DMS79 treated with DMSO at 0.1 percent for 48 hours (cell line): ENCODE measurements around the gene CDK5RAP1.
A peak's percentile ranks its signal among the peaks of the same experiment; 100 is the strongest.
"Not testable (repeated sequence)": the region's sequence is repeated elsewhere in the genome, so short reads cannot be mapped to it uniquely, and the experiment has no call there.

ENCODE experiments used
- DNase-seq: peaks from one replicate; lab custom pipeline; 2025; lab: John Stamatoyannopoulos, UW

The CDK5RAP1 gene, protein sequence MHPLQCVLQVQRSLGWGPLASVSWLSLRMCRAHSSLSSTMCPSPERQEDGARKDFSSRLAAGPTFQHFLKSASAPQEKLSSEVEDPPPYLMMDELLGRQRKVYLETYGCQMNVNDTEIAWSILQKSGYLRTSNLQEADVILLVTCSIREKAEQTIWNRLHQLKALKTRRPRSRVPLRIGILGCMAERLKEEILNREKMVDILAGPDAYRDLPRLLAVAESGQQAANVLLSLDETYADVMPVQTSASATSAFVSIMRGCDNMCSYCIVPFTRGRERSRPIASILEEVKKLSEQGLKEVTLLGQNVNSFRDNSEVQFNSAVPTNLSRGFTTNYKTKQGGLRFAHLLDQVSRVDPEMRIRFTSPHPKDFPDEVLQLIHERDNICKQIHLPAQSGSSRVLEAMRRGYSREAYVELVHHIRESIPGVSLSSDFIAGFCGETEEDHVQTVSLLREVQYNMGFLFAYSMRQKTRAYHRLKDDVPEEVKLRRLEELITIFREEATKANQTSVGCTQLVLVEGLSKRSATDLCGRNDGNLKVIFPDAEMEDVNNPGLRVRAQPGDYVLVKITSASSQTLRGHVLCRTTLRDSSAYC

DNA sequence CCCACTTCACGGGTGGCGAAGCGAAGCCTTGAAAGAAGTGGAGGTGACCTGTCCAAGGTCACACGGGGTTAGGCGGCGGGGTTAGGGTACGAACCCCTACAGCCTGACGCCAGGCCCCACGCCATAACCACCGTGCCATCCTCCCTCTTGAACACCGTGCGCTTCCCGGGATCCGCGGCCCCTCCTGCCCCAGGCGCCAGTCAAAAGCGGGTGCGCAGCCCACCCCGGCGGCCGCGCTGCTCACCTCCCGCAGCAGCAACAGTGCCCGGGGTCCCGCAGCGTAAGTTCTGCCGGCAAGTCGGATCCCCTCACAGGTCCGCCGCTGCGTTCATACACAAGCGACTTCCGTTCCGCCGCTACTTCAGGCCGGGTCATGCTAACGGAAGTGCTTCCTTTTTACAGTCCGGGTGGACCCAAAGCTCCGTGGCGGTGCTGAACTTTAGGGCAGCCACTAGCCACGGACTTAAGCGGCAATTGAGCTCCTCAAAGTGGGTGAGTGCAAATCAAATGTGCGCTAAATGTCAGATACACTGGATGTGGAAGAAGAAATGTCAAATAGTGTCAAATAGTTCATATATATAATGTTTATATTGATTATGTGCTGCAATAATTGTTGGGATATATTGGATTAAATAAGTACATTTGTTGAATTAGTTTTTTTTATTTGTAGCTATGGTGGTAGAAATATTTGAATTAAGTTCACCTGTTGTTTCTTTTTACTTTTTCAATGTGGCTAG, at the start of gene CDK5RAP1:
Gene CDK5RAP1 (minus strand): TSS at position 336 of the 737 bp plus-strand sequence. CDS start 4,455 bp downstream, outside the sequence.
- peak; percentile 73 for DNase-seq

DNA sequence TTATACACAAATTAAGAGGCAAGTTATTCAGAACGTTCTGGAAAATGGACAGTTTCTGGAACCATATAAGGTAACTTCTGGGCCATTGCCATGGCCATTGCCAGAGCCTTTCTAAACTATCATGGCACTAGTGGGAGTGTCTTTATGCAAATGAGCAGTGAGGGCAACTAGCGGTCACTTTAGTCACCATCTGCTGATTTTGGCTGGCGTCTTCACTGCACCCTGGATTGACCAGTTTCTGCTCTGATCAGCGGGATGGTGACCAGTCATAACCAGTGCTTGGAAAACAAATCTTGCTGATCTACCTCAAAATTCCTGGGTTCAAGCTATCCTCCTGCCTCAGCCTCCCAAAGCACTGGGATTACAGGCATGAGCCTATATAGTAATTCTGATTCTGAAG, 49.5 kb upstream of the CDK5RAP1 start:
- DNase-seq = no peak

DNA sequence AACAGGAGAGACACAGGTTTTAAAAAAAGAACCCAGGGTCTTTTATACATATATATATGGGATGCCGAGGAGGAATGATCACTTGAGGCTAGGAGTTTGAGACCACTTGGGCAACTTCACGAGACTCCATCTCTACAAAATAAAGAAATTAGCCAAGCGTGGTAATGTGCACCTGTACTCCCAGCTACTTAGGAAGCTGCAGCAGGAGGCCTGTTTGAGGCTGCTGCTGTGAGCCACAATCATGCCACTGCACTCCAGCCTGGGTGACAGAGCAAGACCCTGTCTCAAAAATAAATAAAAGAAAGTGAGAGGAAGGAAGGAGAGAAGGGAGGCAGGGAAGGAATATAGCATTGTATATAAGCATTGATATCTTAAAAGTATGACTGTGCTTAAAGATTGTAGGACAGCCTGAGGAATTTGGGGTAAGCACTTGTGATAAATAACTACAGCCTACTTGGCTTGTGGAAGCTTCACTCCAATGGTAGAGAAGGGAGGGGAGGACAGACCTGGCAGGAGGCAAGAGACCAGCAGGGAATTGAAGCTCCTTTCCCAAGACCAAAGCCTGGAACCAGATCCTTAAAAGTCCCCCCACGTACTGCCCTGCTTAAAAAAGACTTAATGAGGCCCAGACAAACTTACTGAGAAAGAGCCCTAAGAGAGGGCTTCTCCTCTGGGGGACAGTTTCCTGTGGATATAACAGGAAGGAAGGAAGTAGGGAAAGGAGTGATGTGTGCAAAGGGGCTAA, 44.7 kb upstream of the CDK5RAP1 start:
- peak; percentile 49 for DNase-seq

DNA sequence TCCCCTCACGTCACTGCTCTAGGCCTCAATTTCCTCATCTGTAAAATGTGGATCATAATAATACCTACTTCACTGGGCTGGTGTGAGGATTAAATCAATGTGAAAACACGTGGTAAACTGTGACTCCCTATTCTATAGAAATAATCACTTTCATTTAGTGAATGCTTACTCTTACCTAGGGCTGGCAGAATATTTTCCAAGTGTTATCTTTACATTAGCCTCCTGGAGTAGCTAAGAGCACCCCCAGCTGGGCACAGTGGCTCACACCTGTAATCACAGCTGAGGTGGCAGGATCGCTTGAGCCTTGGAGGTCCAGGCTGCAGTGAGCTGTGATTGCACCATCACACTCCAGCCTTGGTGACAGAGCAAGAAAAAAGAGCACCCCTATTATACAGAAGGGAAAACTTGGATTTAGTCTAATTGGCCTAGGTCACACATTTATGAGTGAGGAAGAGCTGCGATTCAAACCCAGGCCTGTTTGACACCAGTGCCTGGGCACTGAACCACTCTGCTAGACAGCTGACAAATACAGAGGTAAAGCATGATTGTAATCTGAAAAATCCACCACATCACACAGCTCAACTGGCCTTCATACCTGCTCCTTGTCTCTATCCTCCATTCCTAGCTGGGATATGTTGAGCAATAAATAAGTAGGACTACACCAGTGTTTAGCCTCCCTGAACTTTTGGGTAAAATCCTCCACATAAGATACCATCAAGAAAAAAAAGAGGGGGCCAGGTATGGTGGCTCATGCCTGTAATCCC, 43.7 kb upstream of the CDK5RAP1 start:
- DNase-seq = no peak

DNA sequence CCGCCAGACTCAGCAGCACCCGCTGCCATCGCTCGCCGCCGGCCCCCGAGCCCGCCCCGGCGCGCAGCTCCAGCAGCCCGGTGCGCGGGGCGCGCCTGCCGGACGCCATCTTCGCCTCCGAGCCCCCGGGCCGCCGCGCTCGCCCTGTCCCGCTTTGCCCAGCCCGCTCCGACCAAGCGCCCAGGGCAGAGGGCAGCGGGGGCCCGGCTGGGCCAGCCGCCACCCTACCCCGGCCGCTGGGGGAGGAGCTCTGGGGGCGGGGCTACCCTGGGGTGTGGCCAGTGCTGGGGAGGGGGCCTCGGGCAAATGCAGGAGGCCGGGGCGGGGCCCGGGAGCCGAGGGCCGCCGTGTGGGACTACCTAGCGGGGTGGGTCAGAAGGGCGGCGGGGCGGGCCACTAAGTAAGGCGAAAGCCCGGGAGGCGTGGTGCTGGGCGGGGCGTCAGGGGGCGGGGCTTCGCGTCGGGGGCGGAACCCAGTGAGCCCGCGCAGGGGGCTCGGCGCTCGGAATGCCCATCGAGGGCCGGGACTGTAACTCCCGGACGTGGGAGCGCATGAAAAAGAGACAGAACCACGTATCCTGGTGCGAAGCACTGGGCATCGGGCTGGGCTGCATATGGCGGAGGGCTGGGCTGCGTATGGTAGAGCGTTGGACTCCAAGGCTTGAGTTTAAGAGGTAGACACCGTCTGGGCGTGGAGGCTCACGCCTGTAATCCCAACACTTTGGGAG, 42.4 kb upstream of the CDK5RAP1 start, which contains the start of gene SNTA1:
Gene SNTA1 (minus strand): TSS at position 252 of the 728 bp plus-strand sequence. CDS start 143 bp downstream, at position 109.
- peak; percentile 63 for DNase-seq

DNA sequence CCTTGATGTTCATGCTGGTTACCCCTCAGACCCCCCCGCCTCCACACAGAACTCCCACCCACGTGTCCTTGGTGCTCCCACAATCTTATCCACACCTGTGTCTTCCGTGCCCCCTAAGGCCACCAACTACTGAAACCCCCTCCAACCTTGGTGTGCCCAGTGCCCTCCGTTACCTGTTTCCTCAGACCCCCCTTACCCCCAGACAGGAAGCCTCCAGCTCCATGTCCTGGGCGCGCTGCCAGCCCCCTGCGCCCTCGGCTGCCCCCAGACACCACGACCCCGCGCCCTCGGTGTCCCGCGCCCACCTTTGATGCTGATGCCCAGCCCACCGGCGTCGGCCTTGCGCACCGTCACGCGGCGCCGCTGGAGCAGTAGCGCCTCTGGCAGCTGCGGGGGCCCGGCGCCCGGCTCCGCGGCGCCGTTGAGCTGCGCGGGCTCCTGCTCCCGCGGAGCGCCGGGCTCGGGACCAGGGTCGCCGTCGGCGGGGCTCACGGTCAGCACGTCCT, 41.7 kb upstream of the CDK5RAP1 start:
- DNase-seq = peak; percentile 22

DNA sequence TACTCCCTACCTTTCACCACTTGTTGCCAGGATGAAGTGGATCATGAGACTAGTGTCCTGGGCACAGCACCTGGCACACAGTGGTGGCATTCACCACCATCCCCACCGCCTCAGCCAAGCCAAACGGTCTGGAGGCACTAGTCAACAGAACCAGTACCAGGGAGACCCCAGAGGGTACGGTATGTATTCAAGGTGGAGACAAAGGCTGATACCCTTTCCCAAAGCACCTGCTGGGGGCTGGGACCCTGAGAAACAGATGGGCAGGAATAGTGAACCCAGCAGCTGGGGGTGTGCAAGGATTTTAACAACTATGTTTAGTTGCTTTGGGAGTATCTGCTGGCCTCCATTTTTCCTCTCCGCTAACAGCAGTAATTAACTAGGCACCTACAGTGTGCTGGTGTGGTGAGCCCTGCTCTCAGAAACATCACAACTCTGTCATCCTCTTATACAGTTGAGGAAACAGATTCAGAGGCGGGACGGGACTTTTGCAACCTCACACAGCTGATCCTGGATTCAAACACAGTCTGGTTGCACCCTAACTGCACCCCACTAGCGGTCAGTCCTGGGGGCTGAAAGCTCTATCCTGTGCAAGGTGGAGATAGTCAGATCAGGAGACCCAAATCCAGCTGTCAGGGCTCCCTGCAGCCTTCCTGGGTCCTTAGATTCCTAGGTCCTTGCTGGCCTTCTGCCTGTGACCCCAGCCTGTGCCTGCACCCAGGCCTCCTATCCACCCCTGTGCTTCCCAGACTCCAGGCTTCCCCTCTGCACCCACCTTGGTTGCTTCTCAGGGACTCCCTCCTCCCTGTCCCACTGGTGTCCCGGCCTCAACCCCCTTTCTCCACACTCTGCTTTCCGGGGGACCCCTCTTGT, 41.1 kb upstream of the CDK5RAP1 start:
- no peak for DNase-seq

DNA sequence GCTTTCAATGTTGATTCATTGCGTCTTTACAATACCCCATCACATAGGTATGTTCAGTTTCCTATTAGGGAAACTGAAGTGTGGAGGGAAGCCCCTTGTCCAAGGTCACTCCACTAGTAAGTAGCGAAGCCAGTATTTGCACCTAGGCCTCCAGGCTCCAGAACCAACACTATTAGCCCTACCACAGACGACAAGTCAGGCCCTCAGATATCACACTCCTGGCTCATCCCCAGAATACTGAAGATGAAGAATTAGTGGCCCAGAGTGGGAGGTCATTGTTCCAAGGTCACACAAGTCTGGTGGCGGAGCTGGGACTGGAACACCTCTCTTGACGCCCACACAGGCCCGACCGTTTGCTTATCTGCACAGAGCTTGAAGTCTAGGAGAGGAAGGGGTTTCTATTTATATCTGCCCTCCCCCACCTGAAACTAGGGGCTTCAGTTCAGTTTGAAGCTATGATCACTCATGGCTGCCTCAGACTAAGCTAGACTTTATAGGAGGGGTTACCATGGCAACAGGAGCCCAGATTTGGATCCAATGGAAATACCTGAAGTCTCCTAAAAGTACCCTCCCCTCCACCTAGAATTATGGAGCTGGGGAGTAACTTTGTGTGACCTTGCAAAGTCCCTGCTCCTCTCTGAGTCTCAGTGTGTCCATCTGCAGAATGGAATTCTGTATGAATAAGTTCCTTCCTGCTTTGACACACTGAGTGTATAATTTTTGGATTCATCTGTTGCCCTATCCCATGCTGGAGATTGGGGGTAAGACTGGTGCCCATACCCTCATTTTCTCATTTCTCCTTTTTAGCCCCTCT, 40.0 kb upstream of the CDK5RAP1 start:
- DNase-seq = no peak

DNA sequence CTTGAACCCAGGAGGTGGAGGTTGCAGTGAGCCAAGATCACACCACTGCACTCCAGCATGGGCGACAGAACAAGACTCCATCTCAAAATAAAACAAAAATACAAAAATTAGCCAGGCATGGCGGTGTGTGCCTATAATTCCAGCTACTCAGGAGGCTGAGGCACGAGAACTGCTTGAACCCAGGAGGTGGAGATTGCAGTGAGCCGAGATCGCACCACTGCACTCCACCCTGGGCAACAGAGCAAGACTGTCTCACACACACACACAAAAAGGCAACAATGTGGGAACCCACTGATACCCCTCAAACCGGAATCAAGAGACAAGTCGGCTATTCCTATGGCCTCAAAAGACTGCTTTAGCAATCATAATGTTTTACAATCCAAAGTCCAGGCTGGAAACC, 39.2 kb upstream of the CDK5RAP1 start:
- not testable (repeated sequence) for DNase-seq

DNA sequence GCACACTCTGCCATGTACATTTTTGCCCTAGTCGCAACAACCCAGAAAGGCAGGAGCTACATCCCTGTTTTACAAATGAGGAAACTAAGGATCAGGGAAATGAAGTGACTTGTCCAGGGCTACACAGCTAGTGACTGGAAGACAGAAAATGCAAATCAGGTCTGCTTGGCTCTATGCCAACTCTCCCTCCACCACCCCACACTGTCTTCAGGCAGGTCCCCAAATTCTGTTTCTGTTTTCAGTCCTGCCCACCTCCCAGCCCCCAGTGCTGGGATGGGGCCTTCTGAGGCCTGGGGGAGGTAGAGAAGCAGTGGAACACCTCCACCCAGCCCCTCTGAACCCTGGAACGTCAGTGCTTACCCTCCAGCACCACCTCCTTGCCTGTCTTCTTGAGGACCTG, 37.2 kb upstream of the CDK5RAP1 start:
- no peak for DNase-seq

DNA sequence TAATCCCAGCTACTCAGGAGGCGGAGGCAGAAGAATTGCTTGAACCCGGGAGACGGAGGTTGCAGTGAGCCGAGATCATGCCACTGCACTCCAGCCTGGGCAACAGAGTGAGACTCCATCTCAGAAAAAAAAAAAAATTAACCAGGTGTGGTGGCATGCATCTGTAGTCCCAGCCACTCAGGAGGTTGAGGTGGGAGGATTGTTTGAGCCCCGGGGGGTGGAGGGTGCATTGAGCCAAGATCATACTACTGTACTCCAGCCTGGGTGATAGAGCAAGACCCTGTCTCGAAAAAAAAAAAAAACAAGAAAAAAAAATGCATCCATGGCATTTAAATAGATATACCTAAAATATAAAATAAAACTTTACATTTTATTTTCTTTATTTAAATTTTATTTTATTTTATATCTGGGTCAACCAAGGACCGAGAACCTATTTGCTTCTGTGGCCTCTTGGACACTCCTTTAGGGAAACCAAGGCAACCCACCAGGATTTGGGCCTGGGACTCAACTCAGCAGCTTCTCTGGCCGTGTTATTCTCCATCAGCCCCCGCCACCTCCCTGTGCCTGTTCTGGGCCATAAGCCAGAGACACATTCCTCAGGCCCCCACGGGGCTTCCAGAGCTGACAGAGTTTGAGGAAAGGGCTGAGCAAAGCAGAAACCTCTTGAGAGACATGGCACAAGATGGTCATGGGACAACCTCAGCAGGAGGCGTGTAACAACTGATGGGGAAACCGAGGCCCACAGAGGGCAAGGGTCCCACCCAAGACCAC, 36.0 kb upstream of the CDK5RAP1 start:
- no peak for DNase-seq

DNA sequence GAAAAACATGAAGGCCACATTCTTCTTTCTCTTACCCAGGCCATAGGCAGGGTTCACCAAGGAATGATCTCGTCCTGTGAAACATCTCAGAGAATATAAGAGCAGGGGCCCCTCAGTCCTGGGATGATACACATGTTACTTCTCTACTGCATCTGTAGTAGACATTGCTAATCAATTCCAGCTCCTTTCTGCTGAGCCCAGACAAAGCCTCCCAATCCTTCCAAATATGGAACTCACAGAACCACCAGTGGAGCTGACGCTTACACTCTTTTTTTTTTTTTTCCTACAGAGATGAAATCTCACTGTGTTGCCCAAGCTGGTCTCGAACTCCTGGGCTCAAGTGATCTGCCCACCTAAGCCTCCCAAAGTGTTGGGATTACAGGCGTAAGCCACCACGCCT, 33.1 kb upstream of the CDK5RAP1 start:
- no peak for DNase-seq

DNA sequence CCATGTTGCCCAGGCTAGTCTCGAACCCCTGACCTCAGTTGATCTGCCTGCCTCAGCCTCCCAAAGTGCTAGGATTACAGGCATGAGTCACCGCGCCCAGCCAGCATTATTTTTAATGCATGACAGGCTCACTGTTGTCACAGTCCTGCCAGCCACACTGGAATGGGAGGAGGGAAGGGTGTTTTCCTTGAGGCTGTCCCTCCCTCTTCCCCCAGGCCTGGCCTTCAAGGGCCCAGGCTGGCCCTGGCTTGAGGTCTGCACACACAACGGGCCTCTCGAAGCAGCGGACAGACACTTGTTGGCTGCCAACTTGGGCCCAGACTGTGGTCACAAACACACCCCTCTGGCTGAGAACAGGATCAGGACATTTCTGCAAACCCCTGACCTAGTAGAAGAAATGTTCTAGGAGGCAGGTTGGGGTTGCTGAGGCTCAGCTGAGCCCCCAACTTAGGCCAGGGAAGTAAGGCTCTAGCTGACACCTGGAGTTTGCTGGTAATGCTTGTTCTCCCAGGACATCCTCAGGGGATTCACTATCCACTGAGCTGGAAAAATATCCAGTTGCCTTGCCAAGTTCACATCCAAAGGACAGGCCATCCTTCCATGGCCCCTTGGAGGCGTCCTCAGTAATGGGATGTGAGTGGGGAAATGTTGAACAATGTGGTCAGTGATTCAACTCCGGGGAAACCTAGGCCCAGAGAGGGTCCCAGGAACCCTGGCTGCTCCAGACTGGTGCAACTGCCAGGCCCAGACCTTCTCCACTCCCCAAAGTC, 32.3 kb upstream of the CDK5RAP1 start:
- no peak for DNase-seq

DNA sequence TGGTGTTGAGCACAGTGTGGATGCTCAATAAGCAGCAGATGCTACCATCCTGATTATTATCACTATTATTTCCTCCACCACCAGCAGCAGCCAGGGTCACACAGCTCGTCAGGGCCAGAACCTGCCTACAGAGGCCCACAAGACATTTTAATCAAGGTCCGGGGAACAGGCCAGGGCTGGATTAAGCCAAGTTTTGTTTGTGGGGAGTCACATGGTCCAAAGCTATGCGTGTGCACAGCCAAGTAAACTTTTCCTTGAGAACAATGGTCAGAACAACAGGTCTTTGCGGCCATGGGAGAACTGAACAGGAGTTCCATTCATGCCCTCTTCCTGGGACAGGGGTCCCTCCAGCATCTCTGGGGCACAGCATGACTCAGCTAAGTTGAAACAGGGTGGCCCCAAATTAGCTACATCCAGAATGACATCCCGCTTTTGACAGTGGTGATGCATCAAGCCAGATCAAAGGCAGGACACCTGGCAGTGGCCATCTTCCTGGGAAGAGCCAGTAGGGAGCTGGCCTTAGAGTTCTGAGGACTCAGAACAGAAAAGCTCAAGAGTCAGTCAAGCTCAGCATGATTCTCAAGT, 30.6 kb upstream of the CDK5RAP1 start:
- no peak for DNase-seq

DNA sequence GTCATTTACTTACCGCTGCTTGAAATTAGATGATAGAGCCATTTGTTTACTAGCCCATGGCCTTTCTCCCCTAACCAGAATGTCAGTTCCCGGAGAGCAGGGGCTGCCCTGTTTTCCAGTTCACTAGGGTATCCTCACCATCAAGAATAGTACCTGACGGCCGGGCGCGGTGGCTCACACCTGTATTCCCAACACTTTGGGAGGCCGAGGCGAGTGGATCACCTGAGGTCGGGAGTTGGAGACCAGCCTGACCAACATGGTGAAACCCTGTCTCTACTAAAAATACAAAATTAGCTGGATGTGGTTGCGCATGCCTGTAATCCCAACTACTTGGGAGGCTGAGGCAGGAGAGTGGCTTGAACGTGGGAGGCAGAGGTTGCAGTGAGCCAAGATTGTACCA, 22.6 kb upstream of the CDK5RAP1 start:
- not testable (repeated sequence) for DNase-seq

DNA sequence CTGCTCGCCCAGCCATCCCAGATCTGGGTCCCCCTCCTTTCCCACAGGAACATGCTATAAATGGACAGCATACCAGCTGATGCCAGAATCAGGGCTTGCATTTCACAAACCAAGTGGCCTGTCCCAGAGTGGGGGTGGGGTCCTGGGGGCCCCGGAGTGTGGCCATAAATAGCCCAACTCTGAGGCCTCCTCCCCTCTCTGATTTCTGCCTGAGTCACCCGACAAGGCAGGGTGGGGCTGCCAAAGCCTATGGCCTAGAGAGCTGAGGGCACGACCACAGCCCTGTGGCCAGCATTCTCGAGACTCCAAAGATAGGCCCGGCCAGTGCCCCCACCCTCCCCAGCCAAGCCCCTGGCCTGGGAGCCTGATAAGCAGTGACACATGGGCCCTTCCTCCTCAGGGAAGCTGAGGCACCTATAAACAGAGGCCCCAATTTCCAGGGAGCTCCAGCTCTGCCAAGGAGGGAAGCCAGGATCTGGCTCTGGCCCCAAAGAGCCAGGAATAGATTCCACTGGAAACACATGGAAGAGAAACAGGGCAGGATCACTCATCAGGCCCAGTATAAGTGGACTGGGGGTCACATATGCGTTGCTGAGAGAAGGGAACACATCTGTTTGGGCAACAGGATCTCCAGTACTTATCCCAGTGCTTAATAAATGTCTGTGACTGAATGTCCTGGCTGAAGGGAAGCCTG, 22.0 kb upstream of the CDK5RAP1 start:
- no peak for DNase-seq
